HL-60/S4 treated with phorbol 12-myristate 13-acetate at 8.2 ng/mL for 4 days and 3 days (cell line): ENCODE data around the gene ROR1.
"Not testable (repeated sequence)": the region's sequence is repeated elsewhere in the genome, so short reads cannot be mapped to it uniquely, and the experiment has no call there.

ENCODE experiments used
- in situ Hi-C: fragments of 300-500 bp; cut with MboI; formaldehyde crosslinking; loops from 2 replicates; pipeline ENCODE4 v1.15.0; 2022; ENCODE audit warnings: low sequenced_read_pairs

ROR1 gene

GRCh38 chr1:63792152-63792551 lies 18.3 kb downstream of the ROR1 start:
- in situ Hi-C loops = no loop called here

DNA sequence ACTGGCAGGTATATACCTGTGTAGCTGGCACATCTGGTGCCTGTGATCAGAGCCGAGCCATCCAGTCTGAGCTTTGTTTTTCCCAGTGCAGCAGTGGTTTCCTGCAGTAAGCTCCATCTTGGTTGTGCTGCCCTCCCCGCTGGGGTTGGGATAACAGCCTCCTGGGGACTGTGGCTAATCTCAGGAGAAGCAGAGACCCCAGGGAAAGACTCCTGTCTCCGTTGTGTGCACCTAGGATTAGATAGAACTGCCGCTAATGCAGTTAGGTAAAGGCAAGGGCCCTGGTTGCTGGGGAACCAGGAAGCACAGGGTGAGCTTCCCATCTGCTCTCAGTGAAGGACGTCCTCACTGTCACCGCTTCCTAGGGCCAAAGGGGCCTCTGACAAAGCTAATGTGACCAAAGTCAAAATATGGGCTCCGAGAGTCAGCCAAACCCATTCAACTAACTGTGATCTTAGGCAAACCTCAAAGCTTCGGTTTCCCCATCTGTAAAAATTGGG lies 20.0 kb downstream of the ROR1 start:
- in situ Hi-C loops = no loop called here

DNA sequence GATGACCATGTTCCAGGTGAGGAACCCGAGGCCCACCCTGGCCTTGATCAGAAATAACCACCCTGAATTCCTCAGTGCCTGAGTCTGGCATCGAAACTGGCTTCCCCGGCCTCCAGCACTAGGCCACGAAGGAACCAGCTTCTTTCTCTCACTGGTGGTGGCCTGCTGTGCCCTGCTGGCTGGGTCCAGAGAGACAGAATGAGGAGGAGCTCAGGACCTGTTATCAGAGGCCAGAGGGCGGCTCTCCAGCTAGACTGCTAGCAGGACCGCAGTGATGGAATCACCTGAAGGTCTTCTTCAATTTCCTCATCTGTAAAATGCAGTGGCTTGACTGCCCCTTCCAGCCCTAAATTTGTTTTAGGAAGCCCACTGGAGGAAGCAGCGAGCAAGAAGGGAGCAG lies 20.5 kb downstream of the ROR1 start:
- in situ Hi-C loops = no loop called here

GRCh38 chr1:63794939-63795378 lies 21.1 kb downstream of the ROR1 start:
- in situ Hi-C loops = no loop called here

- in situ Hi-C loops = no loop called here
These were observed 21.6 kb downstream of the ROR1 start for GRCh38 chr1:63795455-63795854.

DNA sequence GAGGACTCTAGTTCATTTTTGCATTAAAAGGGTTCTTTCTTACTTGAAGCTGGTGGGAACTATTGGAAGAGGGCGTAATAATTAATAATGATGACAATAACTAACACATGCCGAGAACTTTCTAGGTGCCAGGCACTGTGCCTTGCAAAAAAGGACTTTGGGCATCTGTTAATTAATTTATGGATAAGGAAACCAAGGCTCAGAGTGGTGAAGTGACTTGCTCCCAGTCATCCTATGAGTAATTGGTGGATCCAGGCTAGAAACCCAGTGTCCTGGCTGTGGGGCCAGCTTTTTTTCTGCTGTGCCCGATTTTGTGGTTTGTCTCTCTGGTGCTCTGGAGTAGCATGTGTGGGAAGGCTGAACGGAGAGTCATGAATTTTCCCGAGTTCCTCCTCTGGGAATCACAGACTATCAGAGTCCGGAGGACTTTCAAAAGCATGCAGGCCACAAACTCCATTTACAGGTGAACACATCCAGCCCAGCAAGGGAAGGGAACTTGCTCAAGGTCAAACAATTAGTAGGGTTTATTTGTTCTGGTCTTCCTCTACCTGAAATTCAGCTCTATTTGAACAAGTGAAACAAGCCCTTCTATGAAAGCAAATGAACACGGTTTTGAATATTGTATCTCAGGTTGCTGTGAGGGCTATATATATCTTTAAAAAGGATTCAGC lies 23.4 kb downstream of the ROR1 start:
- in situ Hi-C loops = no loop called here

DNA sequence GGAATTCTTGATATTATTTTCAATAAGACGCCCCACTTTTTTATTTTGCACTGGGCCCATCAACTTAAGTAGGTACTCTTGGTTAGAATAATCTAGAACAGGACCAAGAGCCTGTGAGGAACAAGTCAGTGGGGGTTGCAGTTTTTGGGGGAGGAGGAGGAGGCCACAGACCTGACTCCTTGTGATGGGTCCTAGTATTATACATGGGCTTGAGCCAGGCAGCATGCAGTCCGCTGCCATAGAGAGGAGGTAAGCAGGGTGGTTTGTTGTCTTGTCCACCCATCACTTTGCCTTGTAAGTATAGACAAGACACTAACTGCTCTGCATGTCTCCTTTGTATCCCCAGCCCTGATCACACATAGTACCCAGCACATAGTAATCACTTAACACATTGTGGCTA lies 24.5 kb downstream of the ROR1 start:
- in situ Hi-C loops = no loop called here

- in situ Hi-C loops = no loop called here
These were observed 25.5 kb downstream of the ROR1 start for GRCh38 chr1:63799307-63799706.

DNA sequence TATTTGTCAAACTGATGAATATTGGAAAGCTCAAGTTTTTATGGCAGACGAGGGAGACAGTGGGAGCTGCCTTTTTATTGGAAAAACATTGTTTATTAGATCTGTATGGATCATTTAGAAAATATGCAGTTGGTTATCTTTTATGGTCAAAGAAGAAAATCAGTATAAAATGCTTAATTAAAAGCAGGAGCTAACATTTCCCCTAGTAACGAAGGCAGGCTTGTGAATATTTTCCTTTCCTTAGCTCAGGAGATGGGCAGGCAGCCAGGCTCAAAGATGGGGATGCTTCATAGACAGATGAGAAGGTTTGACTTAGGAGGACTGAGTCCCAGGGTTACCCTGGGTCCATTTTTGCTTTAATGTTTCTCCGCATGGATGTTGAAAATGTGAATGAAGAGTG lies 26.0 kb downstream of the ROR1 start:
- in situ Hi-C loops = no loop called here

- in situ Hi-C loops = no loop called here
These were observed 28.3 kb downstream of the ROR1 start for GRCh38 chr1:63802109-63802508.

GRCh38 chr1:63804829-63805484 lies 31.1 kb downstream of the ROR1 start:
- in situ Hi-C loops = no loop called here

GRCh38 chr1:63807046-63807445 lies 33.2 kb downstream of the ROR1 start:
- in situ Hi-C loops = no loop called here

DNA sequence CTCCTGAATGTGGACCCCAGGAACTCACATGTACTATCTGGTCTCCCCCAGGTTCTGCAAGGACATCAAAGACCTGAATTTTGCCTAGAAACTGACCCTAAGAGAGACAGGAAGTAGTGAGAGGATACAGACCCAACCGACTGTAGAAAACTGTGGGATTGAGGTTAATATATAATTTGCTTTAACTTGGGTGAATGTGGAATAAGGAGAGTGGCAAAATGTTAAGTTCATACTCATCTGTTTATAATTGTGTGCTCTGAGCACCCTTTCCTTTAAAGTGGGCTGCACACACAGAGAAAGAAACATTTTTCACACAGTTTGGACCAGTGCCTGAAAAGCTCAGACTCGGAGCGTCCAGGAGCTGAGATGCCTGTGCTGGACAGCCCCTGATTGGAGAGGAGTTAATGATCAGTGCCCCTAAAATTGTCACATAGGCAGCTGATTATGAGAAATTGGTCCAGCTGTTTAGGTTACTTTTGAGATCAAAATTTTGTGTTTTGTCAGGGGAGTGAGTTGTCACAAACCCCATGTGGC lies 37.2 kb downstream of the ROR1 start:
- in situ Hi-C loops = no loop called here

GRCh38 chr1:63812071-63812700 lies 38.4 kb downstream of the ROR1 start:
- in situ Hi-C loops = no loop called here

- in situ Hi-C loops = no loop called here
These were observed 40.0 kb downstream of the ROR1 start for GRCh38 chr1:63813829-63814277.

GRCh38 chr1:63816217-63816815 lies 42.5 kb downstream of the ROR1 start:
- in situ Hi-C loops = not testable (repeated sequence)

DNA sequence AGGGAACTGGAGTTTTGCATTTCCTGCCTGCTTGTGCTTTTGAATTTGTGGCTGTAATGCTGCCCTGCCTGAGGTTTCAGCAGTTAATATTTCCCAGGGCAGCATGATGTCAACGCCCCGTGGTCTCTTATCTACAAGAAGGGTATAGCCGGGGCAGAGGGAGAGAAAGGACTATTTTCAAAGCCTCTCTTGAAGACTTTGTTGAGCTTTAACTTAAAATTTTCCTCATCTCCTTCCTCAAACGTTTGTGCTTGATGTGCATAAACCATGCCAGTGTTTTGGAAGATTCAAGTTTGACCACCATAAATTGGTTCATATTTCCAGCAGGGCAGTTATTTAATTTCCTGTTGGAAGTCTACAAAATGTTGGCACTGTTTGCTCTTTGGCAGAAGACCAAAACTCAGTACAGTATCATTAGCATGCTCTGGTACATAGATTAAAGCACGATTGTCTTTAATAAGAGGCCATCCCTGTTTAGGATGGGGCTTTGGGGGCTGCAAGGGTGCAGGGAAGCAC lies 43.4 kb downstream of the ROR1 start:
- in situ Hi-C loops = no loop called here

DNA sequence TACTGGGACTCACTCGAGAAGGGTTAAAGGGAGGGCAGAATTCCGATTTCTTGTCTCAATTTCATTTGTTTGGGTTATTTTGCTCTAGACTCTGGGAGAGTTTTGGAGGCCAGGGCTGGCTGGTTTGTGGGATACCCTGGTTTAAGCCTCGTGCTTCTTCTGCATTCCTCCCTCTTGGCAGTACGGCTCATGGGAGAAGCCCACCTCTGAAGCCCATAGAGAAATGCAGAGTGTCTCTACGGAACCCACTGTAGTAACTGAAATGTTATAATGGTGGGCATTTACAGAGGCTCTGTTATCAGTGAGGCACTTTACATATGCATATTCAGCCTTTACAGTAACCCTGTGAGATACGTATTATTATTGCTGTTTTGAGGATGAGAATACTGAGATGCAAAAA lies 43.9 kb downstream of the ROR1 start:
- in situ Hi-C loops = no loop called here

- in situ Hi-C loops = no loop called here
These were observed 44.9 kb downstream of the ROR1 start for GRCh38 chr1:63818567-63819325.

DNA sequence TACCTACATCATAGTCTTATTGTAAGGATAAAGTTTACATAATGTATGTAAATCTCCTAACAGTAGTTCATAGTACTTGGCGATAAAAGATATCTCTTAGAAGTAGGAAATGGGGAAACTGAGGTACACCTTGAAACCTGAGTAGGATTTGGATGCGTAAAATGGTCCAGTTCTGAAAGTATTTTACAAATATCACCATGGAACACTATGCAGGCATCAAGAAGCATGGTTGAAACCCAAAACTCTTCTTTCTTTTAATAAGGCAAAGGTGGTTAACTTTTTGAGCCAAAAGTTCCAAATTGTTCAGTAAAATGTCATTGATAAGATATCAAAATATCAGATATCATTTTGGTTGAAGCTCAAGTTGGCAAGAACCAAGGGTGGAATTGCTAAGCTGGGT lies 46.0 kb downstream of the ROR1 start:
- in situ Hi-C loops = no loop called here
